Ammon's horn (tissue), 1 donor: Measurements from ENCODE around the gene ARL15.

ENCODE experiments used
- DNase-seq: peaks from one replicate; pipeline ENCODE4 v3.0.0-alpha.2; 2016; ENCODE audit warnings: low spot score

Gene ARL15

DNA sequence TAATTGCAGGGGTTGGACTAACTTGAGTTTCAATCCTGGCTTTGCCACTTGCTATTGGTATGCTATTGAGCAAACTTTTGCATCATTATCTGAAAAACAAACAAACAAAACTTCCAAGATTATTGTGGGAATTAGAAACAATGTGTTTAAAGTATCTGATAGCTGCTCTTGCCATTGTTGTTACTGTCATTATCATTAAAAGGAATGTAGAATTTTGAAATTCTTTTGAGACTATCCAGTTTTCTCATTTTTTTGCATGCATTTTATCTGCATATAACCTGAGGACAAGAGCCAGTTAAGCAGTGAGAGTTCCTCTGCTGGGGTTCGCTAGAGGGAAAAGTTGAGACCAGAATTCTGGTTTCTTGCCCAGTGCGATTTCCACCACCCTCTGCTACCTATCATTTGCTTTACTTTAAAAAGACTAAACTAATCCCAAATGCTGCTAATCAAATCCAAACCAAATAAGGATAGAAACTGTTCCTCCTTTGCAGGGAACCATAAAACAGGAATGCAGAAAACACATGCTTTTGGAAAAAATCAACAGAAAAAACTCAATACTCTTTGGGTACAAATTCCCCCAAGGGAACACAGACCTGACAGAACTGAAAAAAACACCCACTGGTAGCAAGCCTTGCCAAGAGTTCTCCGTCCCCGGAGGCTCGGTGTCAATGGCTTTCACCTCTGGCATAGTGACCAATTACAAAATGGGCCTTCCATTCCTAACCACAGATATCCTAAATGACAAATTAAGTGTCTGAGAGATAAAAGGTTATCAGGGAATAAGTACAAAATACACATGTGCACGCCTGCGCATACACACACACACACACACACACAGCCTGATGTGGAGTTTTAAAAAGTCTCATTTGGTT, 373.7 kb downstream of the ARL15 start:
- no peak for DNase-seq

DNA sequence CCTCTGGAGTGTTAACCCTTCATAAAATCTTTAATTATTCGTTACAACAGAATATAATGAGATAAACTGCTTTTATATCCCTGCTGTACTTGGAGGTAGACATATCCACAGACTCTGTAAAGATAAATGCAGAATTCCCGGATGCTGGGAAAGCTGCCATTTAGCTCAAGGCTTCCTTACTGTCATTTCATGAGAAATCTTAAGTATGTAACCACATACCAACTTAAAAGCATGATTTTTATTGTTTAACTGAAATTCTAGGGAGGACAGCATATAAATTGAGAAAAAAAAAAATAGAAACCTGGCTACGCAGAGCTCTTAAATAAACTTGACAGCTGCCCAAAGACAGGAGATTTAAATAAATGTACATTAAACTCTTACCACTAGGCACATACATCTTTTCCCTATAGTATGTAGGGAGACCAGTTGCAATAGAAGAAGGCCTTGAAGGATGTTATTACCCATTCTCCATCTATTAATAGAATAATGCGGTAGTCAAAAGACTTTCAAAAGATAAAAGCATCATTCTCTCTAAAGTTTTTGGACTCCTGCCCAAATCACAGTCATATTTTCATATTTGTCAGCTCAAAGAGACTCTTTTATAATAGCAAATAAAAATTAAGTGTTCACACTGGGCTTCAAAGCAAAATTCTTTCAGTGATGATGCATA, 376.1 kb downstream of the ARL15 start:
- DNase-seq = no peak

DNA sequence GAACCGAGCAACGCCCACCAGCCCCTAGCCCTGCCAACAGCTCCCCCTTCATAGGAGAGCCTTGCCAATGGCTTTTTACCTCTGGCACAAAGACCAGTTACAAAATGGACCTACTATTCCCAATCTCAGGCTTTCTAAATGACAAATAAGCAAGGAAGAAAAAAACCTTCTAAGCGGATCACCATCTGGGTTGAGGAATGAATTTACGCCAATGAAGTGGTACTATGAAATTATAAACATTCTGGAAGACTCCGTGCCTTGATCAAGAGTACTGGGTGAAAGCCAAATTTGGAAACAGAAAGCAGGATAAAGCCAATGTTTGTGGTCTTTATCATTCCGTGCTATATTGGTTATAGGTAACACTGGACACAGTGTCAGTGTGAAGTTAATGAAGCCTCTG, 378.0 kb downstream of the ARL15 start:
- DNase-seq = no peak

DNA sequence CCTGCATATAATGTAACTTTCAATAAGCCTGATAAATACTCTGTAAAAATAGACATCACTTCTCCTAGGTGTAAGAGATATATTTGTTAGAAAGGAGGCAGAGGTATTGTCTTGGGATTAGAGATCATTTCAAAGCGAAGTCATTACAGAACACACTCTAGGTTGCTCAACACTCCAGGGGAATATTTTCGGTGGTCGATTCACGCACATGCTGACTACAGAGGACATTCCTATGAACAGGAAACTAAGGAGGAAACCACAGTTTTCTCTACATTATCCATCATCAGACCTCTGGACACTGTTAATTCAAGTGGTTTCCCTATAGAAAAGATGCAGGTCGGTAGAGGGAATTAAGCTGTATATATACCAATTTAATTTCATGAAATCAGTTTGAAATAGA, 379.9 kb downstream of the ARL15 start:
- no peak for DNase-seq

DNA sequence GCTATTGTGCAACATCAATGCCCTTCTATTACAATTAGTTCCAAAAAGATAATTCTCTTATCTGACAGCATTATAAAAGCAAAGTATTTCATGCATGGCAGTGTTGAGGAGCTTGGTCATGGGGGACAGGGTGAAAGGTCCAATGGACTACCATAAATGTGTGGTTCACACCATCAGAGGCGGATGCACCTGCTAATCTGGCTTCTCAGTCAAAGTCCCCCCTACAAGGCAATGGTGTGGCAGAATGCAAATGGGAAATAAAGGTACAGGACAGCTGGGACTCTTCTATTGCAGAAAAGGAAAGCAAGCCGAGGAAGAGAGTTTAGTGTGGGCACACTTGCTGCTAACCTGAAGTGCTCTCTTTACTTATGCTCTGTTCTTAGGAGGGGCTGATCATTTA, 380.8 kb downstream of the ARL15 start:
- no peak for DNase-seq

DNA sequence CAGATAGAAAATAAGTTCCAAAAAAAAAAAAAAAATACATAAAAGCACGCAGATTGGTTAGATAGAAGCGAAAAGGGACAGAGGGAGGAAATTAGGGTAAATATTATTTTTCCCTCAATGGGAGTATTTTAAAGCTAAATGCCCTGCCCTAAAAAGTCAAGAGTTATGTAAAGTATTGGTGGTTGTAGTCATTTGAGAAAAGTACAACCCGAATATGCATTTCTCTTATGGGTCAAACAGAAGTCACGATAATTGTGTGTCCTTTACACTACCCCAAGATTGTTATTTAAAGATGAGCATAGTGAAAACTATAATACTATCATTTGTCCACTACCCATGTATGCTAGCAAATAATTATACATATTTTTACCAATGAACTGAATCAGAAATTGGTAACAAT, 381.2 kb downstream of the ARL15 start:
- no peak for DNase-seq

DNA sequence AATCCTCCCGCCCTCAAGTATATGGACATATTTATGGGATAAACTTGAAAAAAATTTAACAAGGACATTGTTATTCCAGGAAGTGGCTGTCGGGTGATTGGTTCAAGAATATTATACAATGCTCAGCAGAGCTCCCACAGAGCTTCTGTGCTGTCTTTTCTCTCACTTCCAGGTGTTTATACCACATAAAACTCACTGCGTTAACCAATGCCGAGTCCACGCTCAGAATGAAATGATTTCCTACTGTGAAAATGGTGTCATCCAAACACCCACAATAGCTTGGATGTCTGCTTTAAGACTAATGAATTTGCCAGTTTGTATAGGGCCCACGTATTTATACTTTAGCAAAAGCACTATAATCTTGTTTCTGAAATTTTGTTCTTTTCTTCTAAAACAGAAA, 381.7 kb downstream of the ARL15 start:
- no peak for DNase-seq

DNA sequence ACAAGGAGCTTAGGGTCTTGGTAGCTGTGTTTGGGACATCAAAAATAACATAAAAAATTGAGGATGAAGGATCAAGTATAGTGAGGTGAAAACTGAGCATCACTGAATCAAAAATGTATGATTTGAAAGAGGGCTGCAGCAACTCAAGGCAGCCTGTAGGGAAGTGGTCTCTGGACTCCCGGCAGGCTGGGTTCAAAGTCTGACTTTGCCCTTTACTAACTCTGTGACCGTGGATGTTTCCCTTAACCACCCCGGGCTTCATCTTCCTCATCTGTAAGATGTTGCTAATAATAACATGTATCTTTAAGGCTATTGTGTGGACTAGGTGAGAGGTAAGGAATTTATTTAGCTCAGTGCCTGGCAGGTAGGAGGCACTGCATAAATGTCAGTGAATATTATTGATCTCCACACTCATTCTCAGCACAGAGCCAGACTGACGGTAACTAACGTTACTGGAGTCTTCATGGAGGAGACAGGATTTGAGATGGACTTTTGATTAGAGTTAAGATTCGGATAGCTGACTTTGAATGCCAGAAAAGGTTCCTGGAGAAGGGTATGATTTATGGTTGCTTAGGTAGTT, 382.6 kb downstream of the ARL15 start:
- DNase-seq = no peak

DNA sequence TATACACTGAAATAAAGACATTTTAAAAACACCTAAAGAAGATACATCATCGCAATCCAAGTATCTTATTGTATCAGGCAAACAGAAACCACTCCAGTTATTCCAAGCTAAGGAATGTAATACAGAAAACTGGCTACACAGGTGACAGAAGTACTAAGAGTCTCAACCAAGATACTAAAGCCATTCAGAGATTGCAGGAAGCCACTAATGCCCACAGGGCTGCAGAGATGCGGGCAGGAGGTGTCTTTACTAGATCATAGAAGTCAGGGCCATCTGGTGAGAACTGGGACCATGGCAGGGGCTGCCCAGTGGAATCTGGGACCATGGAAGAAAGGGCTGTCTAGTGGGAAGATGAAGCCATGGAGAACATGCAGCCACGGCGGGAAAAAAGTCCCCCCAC, 384.3 kb downstream of the ARL15 start:
- DNase-seq = no peak

DNA sequence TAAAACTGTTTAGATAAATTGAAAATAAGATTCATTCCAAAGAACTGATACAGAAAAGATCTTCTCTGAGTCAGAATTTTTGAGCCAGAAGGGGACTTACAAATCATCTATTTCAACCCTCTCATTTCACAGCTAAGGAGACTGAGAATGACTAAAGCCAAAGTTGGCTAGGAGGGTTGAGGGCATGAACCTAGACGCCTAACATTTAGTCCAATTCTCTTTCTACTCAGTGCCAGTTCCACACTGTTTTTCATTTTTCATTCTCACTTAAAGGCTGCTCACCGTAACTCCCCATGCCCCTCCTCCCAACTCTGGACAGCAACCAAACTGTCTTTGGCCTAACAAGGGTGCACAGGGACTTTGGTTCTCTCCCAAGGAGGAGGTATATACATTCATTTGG, 386.0 kb downstream of the ARL15 start:
- DNase-seq = no peak

DNA sequence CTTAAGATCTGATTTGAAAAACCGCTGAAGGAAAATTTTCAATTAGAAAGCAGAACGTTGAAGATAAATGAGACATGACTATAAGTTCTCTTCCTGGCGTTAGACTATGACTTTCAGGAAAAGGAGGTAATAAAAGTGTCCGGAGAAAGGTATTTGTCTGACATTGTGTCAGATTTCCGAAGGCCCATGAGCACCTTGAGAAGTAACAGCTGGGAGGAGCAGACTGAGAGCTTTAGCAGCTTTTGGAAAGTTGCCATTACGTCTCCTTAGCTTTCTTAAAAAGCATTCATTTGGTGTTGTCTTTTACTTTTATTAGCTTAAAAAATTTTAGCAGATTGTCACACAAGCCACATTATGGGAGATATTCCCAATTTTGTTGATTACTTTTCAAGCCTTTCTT, 386.4 kb downstream of the ARL15 start:
- no peak for DNase-seq

DNA sequence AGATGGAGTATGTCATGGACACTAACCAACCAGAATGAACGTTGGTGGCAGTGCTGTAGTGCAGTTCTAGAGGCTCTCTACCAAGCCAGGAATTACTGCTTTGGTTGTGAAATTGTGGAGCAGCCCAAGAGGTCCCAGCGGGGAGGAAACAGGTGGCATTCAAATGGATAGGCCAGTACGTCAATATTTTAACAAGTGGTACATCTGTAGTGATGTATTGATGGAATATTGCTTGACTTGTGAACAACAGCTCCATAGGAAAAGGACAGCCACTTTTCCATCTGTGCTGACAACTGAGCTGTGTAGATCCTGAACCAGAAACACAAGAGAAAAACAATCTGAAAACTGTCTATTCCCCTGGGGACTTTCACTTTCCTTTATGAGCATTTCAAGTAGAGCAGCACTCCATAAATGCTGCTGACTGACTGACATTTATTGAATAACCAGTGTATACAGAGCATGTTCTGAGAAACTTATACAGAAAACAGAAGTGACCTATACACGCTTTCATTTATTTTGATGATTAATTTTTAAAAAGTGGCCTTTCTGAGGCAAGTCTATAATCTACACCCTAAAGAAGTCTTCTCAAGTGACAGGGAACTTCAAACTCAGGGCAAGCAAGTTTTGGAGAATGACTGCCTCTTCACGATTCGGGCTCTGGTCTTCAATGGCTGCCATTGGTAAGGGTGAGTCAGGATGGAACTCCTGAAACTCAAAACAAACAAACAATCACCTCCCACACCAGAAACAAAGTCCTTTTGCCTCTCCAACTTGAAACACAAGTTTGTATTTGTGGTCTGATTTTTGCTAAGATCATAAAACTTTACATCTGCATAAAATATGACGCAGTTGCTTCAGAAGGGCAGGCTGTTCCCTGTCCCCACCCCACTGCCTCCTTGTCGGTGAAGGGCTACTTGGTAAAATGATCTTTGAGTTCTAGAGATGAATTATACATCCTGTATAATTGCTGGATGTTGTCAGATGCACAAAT, 387.6 kb downstream of the ARL15 start:
- DNase-seq = no peak

DNA sequence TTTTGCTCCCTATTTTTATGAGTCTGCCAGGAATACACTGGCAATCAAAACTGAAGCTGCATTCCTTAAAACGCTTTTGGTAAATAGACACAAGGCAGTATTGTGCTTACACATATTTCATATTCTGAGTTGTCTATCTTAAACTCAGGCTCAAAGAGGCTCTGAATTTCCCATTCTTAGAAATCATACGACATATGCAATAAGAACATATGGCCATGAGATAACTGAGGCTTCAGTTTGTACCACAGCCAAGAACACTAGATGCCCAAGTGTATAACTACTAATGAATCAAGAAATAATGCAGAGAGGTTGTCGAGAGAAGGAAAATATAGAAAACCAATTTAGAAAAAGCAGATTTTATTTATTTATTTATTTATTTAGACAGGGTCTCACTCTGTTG, 392.5 kb downstream of the ARL15 start:
- DNase-seq = no peak

DNA sequence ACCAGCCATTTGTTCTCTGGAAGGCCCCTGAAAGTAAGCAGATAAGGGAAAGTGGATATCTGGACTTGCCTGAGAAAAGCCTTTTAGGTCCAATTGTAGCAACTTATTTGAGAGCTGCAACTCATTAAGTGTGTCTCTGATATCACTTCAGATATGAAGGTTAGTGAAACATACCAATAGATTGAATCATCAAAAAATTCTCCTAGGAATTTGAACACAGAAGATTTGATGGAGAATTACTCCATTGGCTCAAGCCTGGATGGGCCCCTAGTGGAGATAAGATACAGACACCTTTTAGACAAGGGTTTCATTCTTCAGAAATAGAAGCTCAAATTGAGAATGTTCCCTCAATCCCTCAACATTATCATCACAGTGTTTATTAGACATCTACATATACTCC, 393.3 kb downstream of the ARL15 start:
- no peak for DNase-seq

DNA sequence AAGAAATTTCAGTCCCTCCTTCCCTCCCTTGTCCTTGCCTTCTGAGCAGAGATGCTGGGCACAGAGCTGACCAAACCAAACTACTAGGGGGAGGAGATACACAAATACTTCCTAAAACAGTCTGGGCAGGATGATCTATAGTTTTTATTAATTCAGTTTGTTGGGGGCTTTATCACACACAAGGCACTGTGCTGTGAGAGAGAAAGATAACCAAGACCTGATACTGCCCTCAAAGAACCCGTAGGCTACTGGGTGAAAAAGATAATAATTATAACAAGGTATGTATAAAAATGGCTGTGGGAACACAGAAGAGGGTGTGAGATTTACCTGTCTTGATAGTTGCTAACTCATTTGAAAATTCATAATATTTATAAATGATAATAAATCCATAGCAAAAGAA, 395.3 kb downstream of the ARL15 start:
- DNase-seq = no peak

DNA sequence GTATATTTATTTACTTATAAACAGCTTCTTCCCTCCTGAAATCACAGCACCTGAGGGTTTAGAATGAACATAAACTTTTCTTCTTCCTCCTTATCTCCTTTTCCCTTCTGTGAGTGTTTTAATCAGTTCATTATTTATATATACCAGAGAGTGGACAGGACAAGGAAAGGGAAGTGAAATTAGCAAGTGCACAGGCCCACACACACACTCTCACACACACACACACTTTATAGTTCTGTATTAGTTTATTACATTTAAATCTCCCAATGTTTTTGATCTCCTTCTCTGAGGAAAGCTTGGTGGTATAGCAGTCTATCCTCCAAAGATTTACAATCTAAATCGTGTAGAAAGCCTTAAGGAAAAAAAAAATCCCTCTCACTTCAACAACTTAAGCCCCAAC, 396.4 kb downstream of the ARL15 start:
- no peak for DNase-seq

DNA sequence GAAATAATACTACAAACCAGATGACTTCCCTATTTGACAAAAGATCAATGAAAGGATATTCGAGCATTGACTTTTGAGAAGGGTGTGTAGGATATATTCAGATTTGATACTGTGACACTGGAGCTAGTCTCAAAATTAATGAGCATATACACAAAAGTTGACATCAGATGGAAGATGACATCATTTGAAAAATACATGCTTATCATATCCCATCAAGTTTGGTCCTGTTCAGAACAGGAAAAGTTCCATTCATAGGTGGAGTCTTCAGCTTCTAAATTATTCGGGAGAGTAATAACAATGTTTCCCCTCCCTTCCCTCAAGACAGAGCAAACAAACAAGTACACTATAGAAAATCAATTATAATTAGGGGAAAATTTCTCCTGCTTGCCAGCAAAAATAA, 401.6 kb downstream of the ARL15 start:
- DNase-seq = no peak

DNA sequence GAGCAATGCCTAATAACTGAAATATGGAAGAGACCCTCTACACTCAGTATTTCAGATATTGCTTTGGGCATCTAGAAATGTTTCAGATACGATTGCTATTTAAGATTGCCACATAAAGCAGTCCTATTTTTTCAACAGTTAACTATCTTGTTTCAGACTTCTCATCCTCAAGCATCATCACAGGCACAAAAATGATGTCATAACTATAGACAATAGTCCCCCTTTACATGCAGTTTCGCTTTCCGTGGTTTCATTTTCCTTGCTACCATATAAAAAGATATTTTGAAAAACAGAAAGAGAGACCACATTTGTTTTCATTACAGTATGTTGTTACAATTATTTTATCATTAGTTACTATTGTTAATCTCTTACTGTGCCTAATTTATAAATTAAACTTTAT, 402.5 kb downstream of the ARL15 start:
- no peak for DNase-seq

DNA sequence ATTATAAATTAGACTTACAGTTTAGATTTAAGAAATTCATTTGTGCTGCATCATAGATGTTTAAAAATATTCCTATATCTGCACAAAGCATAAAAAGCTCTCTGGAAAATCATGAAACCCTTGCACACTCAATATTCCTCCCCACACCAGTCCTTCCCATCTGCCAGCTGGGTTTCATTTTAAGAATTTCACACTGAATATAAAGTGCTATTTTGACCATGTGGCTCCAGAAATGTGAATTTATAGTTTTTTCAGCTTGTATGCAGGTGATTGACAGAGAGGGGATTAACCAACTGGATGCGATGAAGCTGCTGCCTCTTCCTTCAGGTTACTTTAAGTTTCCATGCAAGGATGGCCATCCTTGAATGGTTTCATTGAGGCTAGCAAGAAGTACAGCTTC, 403.6 kb downstream of the ARL15 start:
- no peak for DNase-seq

DNA sequence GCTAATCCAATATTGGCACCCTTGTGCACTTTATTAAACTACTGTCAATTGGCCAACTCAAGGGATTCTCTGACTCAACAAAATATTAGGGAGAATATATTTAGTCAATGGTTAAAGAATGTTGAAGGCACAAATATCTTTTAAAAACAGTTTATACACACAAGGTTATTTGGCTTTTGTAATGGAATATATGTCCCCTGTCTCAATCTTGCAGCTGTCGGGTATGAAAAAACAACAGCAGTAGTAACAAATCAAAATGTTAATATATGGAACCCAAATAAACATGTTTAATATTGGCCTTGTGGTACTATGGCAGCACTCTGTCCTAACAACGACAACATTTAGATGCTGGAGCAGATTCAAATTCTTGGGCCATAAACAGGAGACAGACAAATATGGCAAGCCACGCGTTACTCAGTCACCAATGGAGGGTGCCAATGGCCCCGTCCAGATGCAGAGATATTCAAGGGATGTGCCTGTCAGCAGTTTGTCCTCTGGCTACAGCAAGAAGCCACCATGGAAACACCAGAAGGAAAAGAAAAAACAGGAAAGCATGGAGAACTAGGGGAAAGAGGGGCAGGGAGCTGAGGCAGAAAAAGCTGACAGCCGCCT, 408.0 kb downstream of the ARL15 start:
- no peak for DNase-seq

DNA sequence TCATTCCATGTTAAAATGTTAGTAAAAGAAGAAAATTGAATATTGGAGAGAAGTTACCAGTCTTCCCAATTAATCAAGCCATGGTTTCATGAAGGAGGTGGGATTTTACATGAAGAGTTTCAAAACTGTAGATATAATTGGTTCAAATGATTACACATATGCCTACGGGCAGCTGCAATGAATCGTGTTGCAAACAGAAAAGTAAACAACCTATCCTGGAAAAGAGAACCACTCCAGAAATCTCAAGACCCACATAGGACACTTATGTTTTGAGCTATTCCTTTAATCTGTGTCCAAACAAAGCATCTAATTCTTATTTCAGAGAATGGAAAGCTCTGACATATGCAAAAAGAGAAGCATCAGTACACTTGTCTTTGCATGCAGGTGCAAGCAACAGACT, 409.7 kb downstream of the ARL15 start:
- DNase-seq = no peak
